COLO668 (cell line): ENCODE results near the gene FBXL14.
"Not testable (repeated sequence)": the region's sequence is repeated elsewhere in the genome, so short reads cannot be mapped to it uniquely, and the experiment has no call there.

Source experiments
- DNase-seq: peaks from one replicate; lab custom pipeline; 2025; ENCODE audit not compliant: unreplicated experiment; lab: John Stamatoyannopoulos, UW

FBXL14 gene

DNA sequence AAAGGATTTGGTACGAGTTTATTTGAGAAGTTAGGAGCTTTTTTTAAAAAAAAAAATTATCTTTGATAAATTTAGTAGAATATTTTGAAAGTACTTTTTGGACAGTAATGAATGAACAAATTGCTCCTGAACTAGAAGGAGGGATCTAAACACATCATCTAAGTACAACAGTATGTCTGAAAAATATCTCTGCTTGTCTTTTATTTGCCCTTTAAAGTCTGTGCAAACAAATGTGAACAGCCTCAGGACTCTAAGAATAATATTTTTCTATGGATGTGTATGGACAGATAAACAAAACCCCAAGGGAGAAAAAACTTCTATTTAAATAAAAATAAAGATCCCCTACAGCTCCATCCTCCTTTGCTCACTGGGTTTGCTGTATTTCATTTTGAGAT is 19.5 kb downstream of the FBXL14 start:
- DNase-seq: no peak

- DNase-seq: no peak
Measured at GRCh38 chr12:1573960-1574864, 20.2 kb downstream of the FBXL14 start.

DNA sequence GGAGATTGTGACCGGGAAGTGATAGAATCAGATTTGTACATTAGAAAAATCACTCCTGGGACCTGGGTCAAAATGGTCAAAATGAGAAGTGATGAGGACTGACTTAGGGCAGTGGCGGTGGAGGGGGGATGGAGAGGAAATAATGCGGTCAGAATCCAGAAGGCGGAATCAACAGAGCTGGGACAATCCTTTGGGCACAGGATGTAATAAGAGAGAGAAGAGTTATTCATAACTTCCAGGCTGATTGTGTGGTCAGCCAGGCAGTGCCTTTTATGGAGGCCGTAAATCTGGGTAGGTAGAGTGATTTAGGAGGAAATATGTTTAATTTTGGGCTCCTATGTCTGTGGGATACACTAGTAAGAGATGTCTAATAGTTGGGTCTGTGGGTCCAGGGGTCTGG is 21.6 kb downstream of the FBXL14 start:
- DNase-seq: no peak

DNA sequence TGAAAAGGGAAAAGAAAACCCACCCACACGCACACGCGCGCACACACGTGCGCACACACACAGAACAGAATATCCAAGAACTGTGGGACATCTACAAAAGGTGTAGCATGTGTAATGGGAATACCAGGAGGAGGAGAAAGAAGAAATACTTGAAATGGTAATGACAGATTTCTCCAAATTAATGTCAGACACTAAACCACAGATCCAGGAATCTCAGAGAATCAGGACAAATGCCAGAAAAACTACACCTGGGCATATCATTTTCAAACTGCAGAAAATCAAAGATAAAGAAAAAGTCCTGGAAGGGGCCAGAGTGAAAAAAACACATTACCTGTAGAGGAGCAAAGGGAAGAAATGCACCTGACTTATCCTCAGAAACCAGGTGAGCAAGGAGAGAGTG is 26.5 kb downstream of the FBXL14 start:
- no peak for DNase-seq

DNA sequence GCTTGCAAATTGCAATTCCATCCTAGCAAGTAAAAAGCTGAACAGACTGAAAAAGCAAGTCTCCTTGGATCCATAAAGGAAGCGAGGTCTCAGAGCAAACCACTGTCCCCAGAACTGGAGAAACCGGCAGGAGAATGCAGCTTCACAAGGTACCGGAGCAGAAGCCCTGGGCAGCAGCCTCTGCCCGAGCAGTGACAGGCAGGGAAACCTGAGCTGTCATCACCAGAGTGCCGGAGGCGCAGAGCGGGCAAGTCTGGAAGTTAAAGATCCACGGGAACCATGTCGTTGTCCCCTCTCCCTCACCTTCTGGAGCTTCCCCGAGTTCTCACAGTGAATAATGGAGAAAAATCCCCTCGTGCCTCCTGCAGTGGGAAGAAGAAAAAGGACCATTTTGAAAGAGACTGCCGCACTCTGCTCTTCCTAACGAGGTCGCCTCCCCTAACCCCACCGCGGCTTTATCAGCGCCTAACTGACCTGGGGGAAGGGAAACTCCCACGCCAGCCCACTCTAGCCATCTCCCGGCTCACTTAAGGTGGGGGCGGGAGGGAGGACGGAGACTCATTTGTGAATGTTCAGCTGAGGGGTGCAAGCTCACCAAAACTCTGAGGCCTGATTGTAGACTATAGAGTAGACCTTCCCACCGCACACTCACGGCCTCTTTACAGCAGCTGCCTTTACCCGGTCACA is 27.8 kb downstream of the FBXL14 start:
- no peak for DNase-seq

GRCh38 chr12:1565172-1565571 is 29.2 kb downstream of the FBXL14 start:
- DNase-seq: no peak

DNA sequence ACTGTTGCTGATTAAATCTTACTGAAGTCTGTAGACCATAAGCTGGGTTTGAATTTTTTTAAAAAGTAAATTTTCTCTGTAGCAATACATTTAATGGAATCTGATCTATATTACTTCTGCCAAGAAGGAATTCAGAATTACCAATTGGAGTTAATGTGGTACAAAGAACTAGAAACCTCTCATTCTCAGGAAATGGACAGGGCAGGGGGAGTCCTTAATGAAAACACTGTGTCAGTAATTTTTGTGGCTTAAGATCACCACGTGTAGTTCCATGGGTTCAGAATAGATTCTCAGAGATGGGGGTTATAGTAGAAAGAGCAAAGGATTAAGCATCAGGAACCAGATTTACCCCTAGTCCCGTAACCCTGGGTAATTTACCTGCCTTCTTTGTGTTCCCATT is 30.3 kb downstream of the FBXL14 start:
- no peak for DNase-seq

DNA sequence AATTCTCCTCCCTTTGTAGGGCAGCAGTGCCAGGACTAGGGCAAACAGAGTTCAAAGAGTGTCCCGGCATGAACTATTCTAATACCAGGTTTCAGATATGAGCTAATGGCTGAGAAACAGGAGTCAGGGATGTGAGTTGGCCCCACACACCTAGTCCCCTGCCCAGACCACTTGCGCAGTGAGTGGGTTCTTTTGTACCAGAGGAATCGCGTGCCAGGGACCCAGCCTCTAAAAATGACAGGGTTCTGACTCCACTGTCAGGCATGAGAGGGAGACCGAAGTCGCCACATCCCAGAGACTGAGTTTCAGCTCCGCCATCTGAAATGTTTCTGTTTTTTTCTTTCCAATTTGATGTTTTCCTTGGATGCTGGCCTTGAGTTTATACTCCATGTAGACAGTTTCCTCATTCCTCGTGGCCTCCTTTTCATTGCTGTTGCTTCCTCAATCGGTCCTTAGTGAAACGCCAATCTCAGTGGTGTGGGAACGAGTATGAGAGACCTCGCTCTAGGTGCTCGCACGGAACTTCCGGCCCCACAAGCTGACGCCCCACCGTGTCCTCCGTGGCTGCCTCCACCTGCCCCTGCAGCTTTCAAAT is 31.5 kb downstream of the FBXL14 start:
- DNase-seq: no peak

GRCh38 chr12:1560704-1561103 is 33.7 kb downstream of the FBXL14 start:
- no peak for DNase-seq

DNA sequence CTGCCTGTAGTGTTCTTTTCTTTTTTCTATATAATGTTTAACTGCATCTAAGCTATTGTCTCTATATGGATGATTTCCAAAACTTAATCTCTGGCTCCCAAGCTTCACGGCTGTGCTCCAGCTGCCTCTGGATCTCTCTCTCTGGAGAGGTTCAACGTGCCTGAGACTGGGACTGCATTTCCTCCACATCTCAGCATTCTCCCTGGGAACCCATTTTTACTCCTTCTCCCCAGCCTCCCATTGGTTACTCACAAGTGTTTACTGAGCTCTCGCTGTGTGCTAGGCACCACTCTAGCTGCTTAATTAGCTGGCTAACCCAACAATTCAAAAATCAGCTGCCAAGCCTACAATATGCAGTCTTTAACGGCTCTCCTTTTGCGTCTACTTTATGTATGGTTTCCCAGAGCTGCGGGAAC is 34.7 kb downstream of the FBXL14 start:
- DNase-seq: no peak

GRCh38 chr12:1558108-1558507 is 36.3 kb downstream of the FBXL14 start:
- DNase-seq: not testable (repeated sequence)

- DNase-seq: peak; percentile 29
Measured at GRCh38 chr12:1553987-1554982, 40.1 kb downstream of the FBXL14 start.

- DNase-seq: no peak
Measured at GRCh38 chr12:1553536-1553935, 40.8 kb downstream of the FBXL14 start.

GRCh38 chr12:1552911-1553491 is 41.4 kb downstream of the FBXL14 start:
- no peak for DNase-seq

DNA sequence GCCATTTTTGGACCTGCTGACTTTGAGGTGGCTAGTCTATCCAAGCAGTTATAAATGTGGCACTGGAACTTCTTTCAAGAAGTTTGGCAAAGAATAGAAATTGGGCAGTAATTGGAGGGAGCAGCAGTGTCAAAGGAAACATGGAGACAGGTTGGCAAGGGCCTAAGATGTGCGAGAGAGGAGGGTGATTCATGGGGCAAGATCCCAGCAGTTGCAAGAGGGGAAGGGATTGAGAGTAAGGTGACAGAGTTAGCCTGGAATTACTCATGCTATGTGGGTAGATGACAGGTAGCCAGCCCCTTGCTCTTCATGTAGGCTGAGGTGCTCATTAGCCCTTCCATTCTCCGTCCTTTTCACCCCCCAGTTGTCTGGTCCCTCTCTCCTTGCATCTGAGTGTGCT is 42.2 kb downstream of the FBXL14 start:
- DNase-seq: no peak

DNA sequence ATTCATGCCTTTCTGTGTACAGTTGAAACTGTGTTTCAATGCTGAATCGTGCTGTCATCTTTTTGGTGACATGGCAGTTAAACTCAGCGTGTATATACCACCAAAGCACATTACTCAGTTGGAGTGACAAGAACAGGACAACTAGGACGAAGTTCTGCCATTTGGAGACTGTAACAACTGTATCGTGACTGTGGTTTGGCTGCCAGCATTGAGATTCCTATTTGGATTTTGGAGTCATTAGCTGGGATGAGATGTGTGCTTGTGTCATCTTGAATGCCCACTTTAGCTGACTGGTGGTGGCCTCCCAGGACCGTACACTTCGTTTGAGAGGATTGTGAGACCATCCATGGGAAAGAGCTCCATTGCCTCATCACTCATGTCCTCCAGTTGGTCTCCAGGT is 42.9 kb downstream of the FBXL14 start:
- DNase-seq: no peak

DNA sequence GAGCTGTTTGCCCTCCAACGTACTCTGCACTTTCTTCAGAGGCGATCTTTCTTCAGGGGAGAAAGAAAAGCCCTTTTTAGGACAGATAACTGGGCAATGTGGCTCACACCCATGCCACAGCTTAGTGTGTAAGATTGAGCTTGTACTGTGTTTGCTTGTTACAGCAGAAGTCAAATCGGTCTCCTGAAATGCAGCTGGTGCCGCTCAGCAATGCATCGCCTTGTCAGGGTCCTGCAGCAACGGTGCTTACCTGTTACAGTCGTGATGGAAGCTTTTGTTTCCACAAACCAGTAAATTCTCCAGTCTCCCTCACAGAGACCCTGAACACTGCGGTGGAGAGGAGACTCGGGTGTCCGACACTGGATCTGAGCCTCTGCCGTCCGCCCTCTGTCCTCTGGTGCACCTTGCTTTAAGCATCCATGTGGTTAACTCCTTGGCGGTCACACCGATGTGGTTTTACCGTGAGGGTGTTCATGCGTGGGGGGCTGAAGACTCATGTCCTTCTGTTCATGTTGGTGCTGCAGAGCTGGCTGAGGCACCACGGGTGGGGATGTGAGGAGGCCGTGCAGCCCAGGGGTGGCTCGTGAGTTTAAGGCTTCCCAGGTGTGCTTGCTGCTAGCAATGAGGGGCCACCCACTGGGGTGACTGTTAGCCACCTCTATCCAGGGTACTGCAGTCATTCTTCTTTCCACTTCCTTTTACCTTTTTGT is 47.3 kb downstream of the FBXL14 start:
- DNase-seq: no peak

DNA sequence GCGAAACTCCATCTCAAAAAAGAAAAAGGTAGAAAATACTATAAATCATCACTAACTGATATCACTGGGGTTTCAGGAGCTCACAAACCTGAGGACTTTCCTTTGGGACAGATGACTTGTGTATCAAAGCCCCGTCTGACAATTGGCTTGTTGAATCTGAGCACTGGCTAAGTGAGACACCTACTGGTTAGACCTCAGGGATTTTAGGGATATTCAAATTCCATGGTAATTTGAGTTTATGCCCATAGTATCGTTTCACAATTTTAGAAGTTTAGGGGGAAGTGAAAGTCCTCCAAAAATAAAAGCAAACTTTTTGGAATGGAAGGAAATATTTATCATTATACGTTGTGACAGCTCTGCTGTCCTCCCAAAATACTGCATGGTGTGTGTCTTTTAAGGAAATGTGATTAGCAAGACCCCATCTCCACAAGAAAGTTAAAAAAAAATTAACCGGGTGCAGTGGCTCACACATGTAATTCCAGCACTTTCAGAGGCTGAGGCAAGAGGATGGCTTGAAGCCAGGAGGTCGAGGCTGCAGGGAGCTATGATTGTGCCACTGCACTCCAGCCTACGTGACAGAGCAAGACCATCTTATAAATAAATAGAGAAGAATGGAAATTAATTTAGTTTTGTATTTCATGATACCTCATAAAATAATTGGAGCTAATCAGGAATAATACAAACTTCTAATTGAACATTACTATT is 49.2 kb downstream of the FBXL14 start:
- DNase-seq: no peak

GRCh38 chr12:1542599-1542998 is 51.8 kb downstream of the FBXL14 start:
- no peak for DNase-seq
